ENCODE measurements around the gene TMEM120B.

DNA sequence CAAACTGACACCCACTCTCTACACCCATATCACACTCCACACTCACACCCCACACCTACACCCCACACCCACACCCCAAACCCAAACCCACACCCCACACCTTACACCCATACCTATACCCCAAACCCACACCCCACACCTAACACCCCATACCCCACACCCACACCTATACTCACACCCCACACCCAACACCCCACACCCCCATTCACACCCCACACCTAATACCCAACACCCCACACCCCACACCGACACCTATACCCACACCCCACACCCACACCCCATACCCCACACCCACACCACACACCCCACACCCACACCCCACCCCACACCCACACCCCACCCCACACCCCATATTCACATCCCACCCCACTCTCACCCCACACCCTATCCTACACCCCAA is 38.5 kb downstream of the TMEM120B start:
- no peak for TF ChIP-seq SP1 (IDR thresholded peaks at IDR 0.05)
- TF ChIP-seq BHLHE40 (IDR thresholded peaks at IDR 0.05; ENCODE audit: borderline replicate concordance) = no peak
- no peak for TF ChIP-seq L3MBTL2 (conservative IDR thresholded peaks at IDR 0.05)
